Ovary (tissue), 9 donors: ENCODE results near the gene BDKRB1. TPM values are rescaled to one million over a fixed set of nuclear protein-coding genes. Genes with fewer than 3 reads are reported as not detected.

Experiments
- DNase-seq, 5 donors: peaks; one replicate each; pipeline ENCODE4 v3.0.0-alpha.2; 2019 to 2020
- H3K27ac ChIP-seq, 2 donors: fragments of 200-600 bp; one replicate each; pipeline versions ENCODE4 v1.5.1 to v1.8.0; 2019 to 2022
- H3K27me3 ChIP-seq: fragments of 200-600 bp; one replicate; pipeline ENCODE4 v1.8.0; 2022
- H3K36me3 ChIP-seq: fragments of 200-600 bp; sonication (generic); one replicate; pipeline ENCODE4 v1.5.1; 2019
- H3K4me1 ChIP-seq: one replicate; pipeline ENCODE4 v1.8.1; 2013; ENCODE audit warnings: mild to moderate bottlenecking, moderate library complexity; ENCODE audit not compliant: insufficient read depth
- H3K4me3 ChIP-seq: fragments of 200-600 bp; sonication (generic); one replicate; pipeline ENCODE4 v1.5.1; 2017
- H3K9me3 ChIP-seq, 2 donors: fragments of 200-600 bp in 1 of 2; sonication (generic) in 1 of 2; one replicate each; pipeline versions ENCODE4 v1.5.1 to v1.8.1; 2013 to 2019; ENCODE audit warnings: mild to moderate bottlenecking in 1 of 2, moderate library complexity in 1 of 2
- CTCF ChIP-seq, 3 donors: fragments of 450-650 bp in 2 of 3; fragments of 200-600 bp in 1 of 3; IDR thresholded peaks; one replicate each; pipeline versions ENCODE4 v1.5.1 to v1.8.0; 2016 to 2022; ENCODE audit warnings: antibody characterized with exemption in 3 of 3, mild to moderate bottlenecking in 1 of 3
- EP300 ChIP-seq: sonication (generic); formaldehyde crosslinking; IDR thresholded peaks from one replicate; pipeline ENCODE4 v1.6.1; 2017; ENCODE audit warnings: antibody characterized with exemption
- POLR2A ChIP-seq: fragments of 450-650 bp; IDR thresholded peaks from one replicate; pipeline ENCODE4 v1.6.1; 2017; ENCODE audit warnings: antibody characterized with exemption, mild to moderate bottlenecking, moderate library complexity
- WGBS, 3 donors: extraction: QIAGEN DNeasy Blood & Tissue Kit in 1 of 3; methylation state at CpG; one replicate each; pipeline versions ENCODE4 v1.1.5 to v1.1.7; 2013 to 2017; 5-methylcytosine and 5-hydroxymethylcytosine counted together
- intact Hi-C, 4 donors: fragments of 100-400 bp; cut with DNase I; formaldehyde crosslinking; loops; one replicate each; pipeline versions ENCODE4 v1.11.0 to v1.15.1; 2022 to 2023
- polyA plus RNA-seq, 2 donors: library from polyadenylated mRNA; stranded (reverse); fragments of 200-250 nt in 1 of 2; fragments of 350-450 nt in 1 of 2; fragmentation: Illumina TruSeq in 1 of 2; extraction: RNeasy Lipid Tissue Mini Kit (QIAGEN cat#74804) in 1 of 2; gene quantifications; one replicate each; pipeline ENCODE4 v1.2.3, GENCODE V29; 2013 to 2014
- total RNA-seq, 7 donors: library from RNA; depleted of rRNA in 2 of 7; stranded (reverse); fragments of >200 nt in 2 of 7; fragmentation: NEBNext Ultra II Directional in 3 of 7; extraction: Animal tissue kit (Norgen Biotek cat#: 25700) in 3 of 7; gene quantifications; one replicate each; pipeline versions ENCODE4 v1.1.0 to v1.2.4, GENCODE V29; 2016 to 2023
- donor health status: DM: no; HTN: no; CAD: no; lungs with moderate emphysema.
- donor health status: DM: no; HTN: no; CAD: no.
- donor health status: Bipolar disorder and iron deficiency.
- donor health status: DM: yes; HTN: yes; CAD: no.
- donor health status: DM: no; HTN: no; CAD: no.
- donor health status: DM: yes; HTN: yes; CAD: no.

Gene BDKRB1
- total and polyA plus RNA-seq, 9 donors = 0.30 to 5.3 (median 0.75) TPM; not detected in 5

- WGBS, 3 donors = 79 to 85% (median 84%) methylated on average over 19 of the region's 19 CpGs
- Histone ChIP-seq H3K4me1 (no peaks in the 10 kb centered on the region), H3K27me3 (no peaks in the 10 kb centered on the region), H3K4me3 (no peak overlapping the region), H3K36me3 (no peaks in the 10 kb centered on the region), H3K9me3 (no peaks in the 10 kb centered on the region), H3K27ac (no peak overlapping the region)
- intact Hi-C loops = no loop called here
- DNase-seq = no peak
- no peak for TF ChIP-seq CTCF (IDR thresholded peaks at IDR 0.05)
- TF ChIP-seq POLR2A = no peak
- TF ChIP-seq EP300 = no peak
Measured at GRCh38 chr14:96252323-96252998, 3.5 kb upstream of the BDKRB1 start.

- TF ChIP-seq EP300 (no peak), POLR2A (no peak), CTCF (IDR thresholded peaks at IDR 0.05) (no peak)
- no peaks in the 10 kb centered on the region for H3K4me1 ChIP-seq
- intact Hi-C loops = no loop called here
- no peak overlapping the region for H3K27ac ChIP-seq
- H3K9me3 ChIP-seq = no peaks in the 10 kb centered on the region
- H3K27me3 ChIP-seq = no peaks in the 10 kb centered on the region
- 44 to 45% (median 44%) methylated on average over 9 of the region's 9 CpGs for WGBS, 3 donors
- no peaks in the 10 kb centered on the region for H3K36me3 ChIP-seq
- DNase-seq = no peak
- no peak overlapping the region for H3K4me3 ChIP-seq
Measured at GRCh38 chr14:96252999-96253539, 2.9 kb upstream of the BDKRB1 start.

- no peak for DNase-seq
- Histone ChIP-seq H3K27me3 (no peaks in the 10 kb centered on the region), H3K9me3 (no peaks in the 10 kb centered on the region), H3K4me1 (no peaks in the 10 kb centered on the region), H3K27ac (no peak overlapping the region), H3K36me3 (no peaks in the 10 kb centered on the region), H3K4me3 (no peak overlapping the region)
- 76 to 80% (median 80%) methylated on average over 11 of the region's 11 CpGs for WGBS, 3 donors
- TF ChIP-seq EP300 (no peak), CTCF (IDR thresholded peaks at IDR 0.05) (no peak), POLR2A (no peak)
- intact Hi-C loops = no loop called here
Measured at GRCh38 chr14:96254687-96255086, 1.3 kb upstream of the BDKRB1 start.

GRCh38 chr14:96256407-96256806, 397 bp downstream of the BDKRB1 start:
- Histone ChIP-seq H3K27ac (no peak overlapping the region), H3K27me3 (no peaks in the 10 kb centered on the region), H3K4me1 (no peaks in the 10 kb centered on the region), H3K36me3 (no peaks in the 10 kb centered on the region), H3K9me3 (no peaks in the 10 kb centered on the region), H3K4me3 (no peak overlapping the region)
- intact Hi-C loops = no loop called here
- TF ChIP-seq CTCF (IDR thresholded peaks at IDR 0.05) = no peak
- no peak for TF ChIP-seq EP300
- no peak for TF ChIP-seq POLR2A
- DNase-seq = no peak
- WGBS, 3 donors = 48 to 59% (median 53%) methylated on average over 4 of the region's 4 CpGs
